CD4-positive, alpha-beta T cell treated with Interferon alpha-2 for 1 hour (primary cell): ENCODE data around the gene LIMS1.
"Not testable (repeated sequence)": the region's sequence is repeated elsewhere in the genome, so short reads cannot be mapped to it uniquely, and the experiment has no call there.

Source experiments
- DNase-seq, 2 donors: peaks; one replicate each; pipeline ENCODE4 v3.0.0-alpha.2; 2020 to 2022

LIMS1 gene

GRCh38 chr2:108588070-108588668 lies 53.9 kb downstream of the LIMS1 start:
- DNase-seq: peak in 1 of 2 donors; percentile 13

GRCh38 chr2:108589372-108589771 lies 55.1 kb downstream of the LIMS1 start:
- no peak for DNase-seq

- no peak for DNase-seq
Measured at GRCh38 chr2:108589781-108590180, 55.5 kb downstream of the LIMS1 start.

GRCh38 chr2:108591163-108591562 lies 56.9 kb downstream of the LIMS1 start:
- DNase-seq: peak; percentile 10 to 63

GRCh38 chr2:108593547-108594098 lies 59.4 kb downstream of the LIMS1 start:
- no peak for DNase-seq

GRCh38 chr2:108594132-108594981 lies 60.1 kb downstream of the LIMS1 start:
- peak; percentile 14 to 28 for DNase-seq

GRCh38 chr2:108594982-108595464 lies 60.8 kb downstream of the LIMS1 start:
- DNase-seq: no peak

- DNase-seq: not testable (repeated sequence)
Measured at GRCh38 chr2:108595771-108596170, 61.5 kb downstream of the LIMS1 start.

- peak; percentile 47 to 64 for DNase-seq
Measured at GRCh38 chr2:108597105-108597744, 63.0 kb downstream of the LIMS1 start.

GRCh38 chr2:108601199-108601598 lies 66.9 kb downstream of the LIMS1 start:
- not testable (repeated sequence) for DNase-seq

GRCh38 chr2:108602422-108602821 lies 68.2 kb downstream of the LIMS1 start:
- no peak for DNase-seq

GRCh38 chr2:108604196-108604595 lies 69.9 kb downstream of the LIMS1 start:
- no peak for DNase-seq

GRCh38 chr2:108605947-108606346 lies 71.7 kb downstream of the LIMS1 start:
- DNase-seq: no peak

GRCh38 chr2:108607706-108608301 lies 73.5 kb downstream of the LIMS1 start:
- DNase-seq: peak; percentile 48 to 73

- peak in 1 of 2 donors; percentile 54 for DNase-seq
Measured at GRCh38 chr2:108611021-108611420, 76.8 kb downstream of the LIMS1 start.

- peak; percentile 71 to 74 for DNase-seq
Measured at GRCh38 chr2:108612153-108612513, 77.9 kb downstream of the LIMS1 start.

- peak; percentile 79 to 84 for DNase-seq
Measured at GRCh38 chr2:108612514-108613183, 78.4 kb downstream of the LIMS1 start.

- DNase-seq: no peak
Measured at GRCh38 chr2:108613261-108614042, 79.2 kb downstream of the LIMS1 start.

GRCh38 chr2:108614043-108614545 lies 79.8 kb downstream of the LIMS1 start:
- no peak for DNase-seq

GRCh38 chr2:108614659-108615058 lies 80.4 kb downstream of the LIMS1 start:
- peak in 1 of 2 donors; percentile 37 for DNase-seq

- peak in 1 of 2 donors; percentile 46 for DNase-seq
Measured at GRCh38 chr2:108615480-108616090, 81.3 kb downstream of the LIMS1 start.
